SK-N-SH (cell line): ENCODE measurements around the gene MAST4. TPM values are rescaled to one million over a fixed set of nuclear protein-coding genes. Genes with fewer than 3 reads are reported as not detected.

Experiments
- CTCF ChIA-PET: fragments of 300-600, 350-600 bp; formaldehyde crosslinking; extraction: SDS; loops from one replicate; lab custom pipeline; 2021; lab: Yijun Ruan, JAX
- POLR2A ChIA-PET: fragments of 350-600 bp; sonication (Branson Sonifier 250); formaldehyde crosslinking; extraction: SDS; loops from one replicate; lab custom pipeline; 2020; ENCODE audit warnings: antibody characterized with exemption, inconsistent platforms; lab: Yijun Ruan, JAX
- DNase-seq: peaks from one replicate; pipeline ENCODE4 v3.0.0; 2012
- H2AFZ ChIP-seq: fragments of 200-600 bp; sonication (generic); 2 replicates; pipeline ENCODE4 v1.8.1; 2016; ENCODE audit warnings: antibody characterized with exemption, mild to moderate bottlenecking, low read depth
- H3F3A ChIP-seq: fragments of 200-600 bp; sonication (generic); replicated peaks from 2 replicates; pipeline ENCODE3; 2016; ENCODE audit warnings: antibody characterized with exemption, mild to moderate bottlenecking; ENCODE audit not compliant: insufficient read depth
- H3K27ac ChIP-seq, 2 experiments: fragments of 200-500 bp in 1 of 2; fragments of 200-600 bp in 1 of 2; sonication (Bioruptor generic) in 1 of 2; sonication (generic), shearing (Covaris generic) in 1 of 2; 2 replicates each; pipeline versions ENCODE4 v1.5.1 to v1.6.1; 2014 to 2016; ENCODE audit warnings: low read depth in 2 of 2, inconsistent platforms in 1 of 2, low read length in 1 of 2, mild to moderate bottlenecking in 1 of 2, mixed read lengths in 1 of 2
- H3K27me3 ChIP-seq: fragments of 200-600 bp; sonication (generic), shearing (Covaris generic); 2 replicates; pipeline ENCODE4 v1.6.1; 2016; ENCODE audit warnings: mixed run types; ENCODE audit not compliant: insufficient read depth
- H3K36me3 ChIP-seq, 2 experiments: fragments of 200-500 bp in 1 of 2; fragments of 200-600 bp in 1 of 2; sonication (Bioruptor generic) in 1 of 2; sonication (generic) in 1 of 2; replicated peaks in 1 of 2; 2 replicates each; pipeline versions ENCODE3 to v1.5.1; 2014 to 2016; ENCODE audit warnings: low read length in 1 of 2, mild to moderate bottlenecking in 1 of 2; ENCODE audit not compliant: insufficient read depth in 2 of 2, control insufficient read depth in 1 of 2
- H3K4me1 ChIP-seq, 2 experiments: fragments of 200-500 bp in 1 of 2; fragments of 200-600 bp in 1 of 2; sonication (Bioruptor generic) in 1 of 2; sonication (generic), shearing (Covaris generic) in 1 of 2; 2 replicates each; pipeline versions ENCODE4 v1.5.1 to v1.6.1; 2014 to 2016; ENCODE audit warnings: low read depth in 1 of 2, low read length in 1 of 2, mixed run types in 1 of 2; ENCODE audit not compliant: insufficient read depth in 2 of 2, control insufficient read depth in 1 of 2
- H3K4me2 ChIP-seq: fragments of 200-600 bp; sonication (generic), shearing (Covaris generic); 2 replicates; pipeline ENCODE4 v1.6.1; 2017; ENCODE audit warnings: mixed run types
- H3K4me3 ChIP-seq, 2 experiments: fragments of 200-500 bp in 1 of 2; fragments of 200-600 bp in 1 of 2; sonication (Bioruptor generic) in 1 of 2; sonication (generic), shearing (Covaris generic) in 1 of 2; 2 replicates each; pipeline versions ENCODE4 v1.5.1 to v1.8.1; 2014 to 2016; ENCODE audit warnings: low read depth in 2 of 2, inconsistent platforms in 1 of 2, low read length in 1 of 2, mild to moderate bottlenecking in 1 of 2, mixed read lengths in 1 of 2, moderate library complexity in 1 of 2
- H3K79me2 ChIP-seq: fragments of 200-600 bp; sonication (generic); 2 replicates; pipeline ENCODE4 v1.8.1; 2017; ENCODE audit warnings: mild to moderate bottlenecking; ENCODE audit not compliant: insufficient read depth
- H3K9ac ChIP-seq: fragments of 200-600 bp; sonication (generic); 2 replicates; pipeline ENCODE4 v1.6.1; 2017; ENCODE audit warnings: mixed run types
- H3K9me2 ChIP-seq: fragments of 200-600 bp; sonication (generic); 2 replicates; pipeline ENCODE4 v1.6.1; 2017; ENCODE audit warnings: mixed run types
- H3K9me3 ChIP-seq: fragments of 200-600 bp; sonication (generic); 2 replicates; pipeline ENCODE4 v1.6.1; 2017; ENCODE audit warnings: mixed run types, mild to moderate bottlenecking, moderate library complexity
- H4K20me1 ChIP-seq: fragments of 200-600 bp; sonication (generic); 2 replicates; pipeline ENCODE4 v1.6.1; 2017; ENCODE audit warnings: mild to moderate bottlenecking, mixed run types; ENCODE audit not compliant: insufficient read depth
- CHD2 ChIP-seq: fragments of 150-350 bp; IDR thresholded peaks from 2 replicates; pipeline ENCODE4 v1.6.1; 2018; ENCODE audit warnings: low read length; ENCODE audit not compliant: partially characterized antibody
- FOSL2 ChIP-seq: IDR thresholded peaks from 2 replicates; pipeline ENCODE4 v1.4.0; 2012; ENCODE audit warnings: low read depth, mild to moderate bottlenecking, moderate library complexity, borderline replicate concordance
- FOXM1 ChIP-seq: IDR thresholded peaks from 2 replicates; pipeline ENCODE4 v1.4.0; 2012; ENCODE audit warnings: low read depth, mild to moderate bottlenecking
- GABPA ChIP-seq: IDR thresholded peaks from 2 replicates; pipeline ENCODE4 v1.4.0; 2012; ENCODE audit warnings: low read depth, mild to moderate bottlenecking
- IRF3 ChIP-seq: fragments of 150-350 bp; IDR thresholded peaks from 2 replicates; pipeline ENCODE4 v1.6.1; 2016; ENCODE audit warnings: mild to moderate bottlenecking, low read depth, low read length
- JUND ChIP-seq: IDR thresholded peaks from 2 replicates; pipeline ENCODE4 v1.4.0; 2012
- MAX ChIP-seq: IDR thresholded peaks from 2 replicates; pipeline ENCODE4 v1.4.0; 2012; ENCODE audit warnings: low read depth
- MEF2A ChIP-seq: IDR thresholded peaks from 2 replicates; pipeline ENCODE4 v1.4.0; 2012; ENCODE audit warnings: low read depth, borderline replicate concordance
- MXI1 ChIP-seq: IDR thresholded peaks from 2 replicates; pipeline ENCODE4 v1.6.1; 2012; ENCODE audit warnings: mild to moderate bottlenecking, low read depth, low read length, improper control_type of control experiment
- NFIC ChIP-seq: IDR thresholded peaks from 2 replicates; pipeline ENCODE4 v1.4.0; 2012; ENCODE audit warnings: borderline replicate concordance
- RAD21 ChIP-seq: IDR thresholded peaks from 2 replicates; pipeline ENCODE4 v1.6.1; 2012; ENCODE audit warnings: mild to moderate bottlenecking, low read length
- RCOR1 ChIP-seq: fragments of 150-350 bp; IDR thresholded peaks from 2 replicates; pipeline ENCODE4 v1.6.1; 2017; ENCODE audit warnings: antibody characterized with exemption, low read length
- REST ChIP-seq: IDR thresholded peaks from 2 replicates; pipeline ENCODE4 v1.6.1; 2012; ENCODE audit warnings: mild to moderate bottlenecking, low read depth, low read length, moderate library complexity
- RFX5 ChIP-seq: IDR thresholded peaks from 2 replicates; pipeline ENCODE4 v1.6.1; 2012; ENCODE audit warnings: mild to moderate bottlenecking, improper control_type of control experiment, low read length
- SIN3A ChIP-seq: IDR thresholded peaks from 2 replicates; pipeline ENCODE4 v1.6.1; 2012; ENCODE audit warnings: low read depth, mild to moderate bottlenecking, low read length, moderate library complexity, borderline replicate concordance
- TAF1 ChIP-seq: IDR thresholded peaks from 2 replicates; pipeline ENCODE4 v1.6.1; 2012; ENCODE audit warnings: low read depth, mild to moderate bottlenecking, low read length, moderate library complexity, borderline replicate concordance
- TEAD4 ChIP-seq: IDR thresholded peaks from 2 replicates; pipeline ENCODE4 v1.4.0; 2012; ENCODE audit warnings: mild to moderate bottlenecking, borderline replicate concordance; ENCODE audit not compliant: insufficient read depth
- USF1 ChIP-seq: IDR thresholded peaks from 2 replicates; pipeline ENCODE4 v1.4.0; 2012; ENCODE audit warnings: low read depth, borderline replicate concordance
- USF2 ChIP-seq: fragments of 150-350 bp; IDR thresholded peaks from 2 replicates; pipeline ENCODE4 v1.6.1; 2017; ENCODE audit warnings: antibody characterized with exemption, low read length, low read depth, borderline replicate concordance
- ZBTB33 ChIP-seq: IDR thresholded peaks from 2 replicates; pipeline ENCODE4 v1.4.0; 2012; ENCODE audit warnings: low read depth, borderline replicate concordance
- WGBS: methylation state at CpG from one replicate; pipeline ENCODE4 v1.1.6; 2017; ENCODE audit warnings: low lambda C conversion rate; 5-methylcytosine and 5-hydroxymethylcytosine counted together
- polyA plus RNA-seq, 3 experiments: library from polyadenylated mRNA; depleted of rRNA; stranded (reverse); fragments of >200 nt; gene quantifications; 2 replicates each; pipeline ENCODE4 v1.2.3, GENCODE V29; 2012

The MAST4 gene
- polyA plus RNA-seq, 1 of the 3 experiments (the other 2 are of a cell fraction) = 2.2 TPM

GRCh38 chr5:67095346-67096171 is 499.4 kb downstream of the MAST4 start:
- TF ChIP-seq NFIC (no peak), ZBTB33 (no peak), TAF1 (no peak), IRF3 (no peak), MAX (no peak), JUND (no peak), RFX5 (no peak), FOSL2 (no peak), USF2 (no peak), SIN3A (no peak), CHD2 (no peak), MEF2A (no peak), GABPA (no peak), USF1 (no peak), RAD21 (no peak), RCOR1 (no peak), FOXM1 (no peak), REST (no peak), MXI1 (no peak), TEAD4 (no peak)
- TF ChIP-seq, all 33 proteins: peak for 0
- no peak for DNase-seq
- H3K36me3 ChIP-seq = peaks cover 0 to under 1% of the 10 kb centered on the region in 2 experiments
- H3K9ac ChIP-seq = no peak overlapping the region
- H3K79me2 ChIP-seq = no peaks in the 10 kb centered on the region
- WGBS = 89% methylated on average over 8 of the region's 8 CpGs
- CTCF ChIA-PET = interaction anchor here (1.3 to 1.7 kb wide), 2 partner anchors 62 to 106 kb away, joined by 4 read pairs; no protein-coding TSS in a partner anchor
- H4K20me1 ChIP-seq = no peaks in the 10 kb centered on the region
- no peaks in the 10 kb centered on the region for H3K9me3 ChIP-seq
- peak overlapping the region in 1 of 2 experiments; percentile 58; a peak in 2 of 4 replicates for H3K27ac ChIP-seq
- no peaks in the 10 kb centered on the region for H3K27me3 ChIP-seq
- POLR2A ChIA-PET = interaction anchor here (0.6 kb wide), 2 partner anchors 16 to 104 kb away, joined by 4 read pairs; no protein-coding TSS in a partner anchor
- no peak overlapping the region for H3K4me2 ChIP-seq
- H2AFZ ChIP-seq = peak overlapping the region; percentile 50; the same call in 1 of the 2 replicates
- H3K4me1 ChIP-seq = peaks cover 11 to 19% of the 10 kb centered on the region in 2 experiments; a peak in 3 of 4 replicates
- H3K4me3 ChIP-seq = no peak overlapping the region
- no peaks in the 10 kb centered on the region for H3F3A ChIP-seq
- H3K9me2 ChIP-seq = no peaks in the 10 kb centered on the region
